Ovary (tissue), 3 donors: ENCODE measurements around the gene AFG3L2.

ENCODE experiments used
- POLR2A ChIP-seq: fragments of 450-650 bp; IDR thresholded peaks from one replicate; pipeline ENCODE4 v1.6.1; 2017; ENCODE audit warnings: antibody characterized with exemption, mild to moderate bottlenecking, moderate library complexity
- TF ChIP-seq, protein P1 (sequence below), 3 donors: fragments of 450-650 bp in 2 of 3; fragments of 200-600 bp in 1 of 3; IDR thresholded peaks; one replicate each; pipeline versions ENCODE4 v1.5.1 to v1.8.0; 2016 to 2022; ENCODE audit warnings: antibody characterized with exemption in 3 of 3, mild to moderate bottlenecking in 1 of 3
- donor health status: DM: no; HTN: no; CAD: no.

DNA sequence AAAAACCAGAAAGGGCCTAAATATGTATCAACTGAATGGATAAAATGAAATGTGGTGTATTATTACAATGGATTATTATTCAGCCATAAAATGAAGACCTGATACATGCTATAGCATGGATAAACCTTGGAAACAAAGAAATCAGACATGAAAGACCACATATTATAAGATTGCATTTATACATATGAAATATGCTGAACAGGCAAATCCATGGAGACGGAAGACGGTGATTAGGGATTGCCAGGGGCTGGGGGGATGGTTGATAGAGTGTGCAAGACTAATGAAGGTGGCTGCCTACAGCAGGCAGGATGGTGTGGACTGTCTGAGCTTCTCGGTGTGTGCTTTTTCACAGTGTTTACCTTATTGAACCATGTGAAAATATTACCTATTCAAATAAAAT, 11.4 kb upstream of the AFG3L2 start:
- TF ChIP-seq, protein P1, sequence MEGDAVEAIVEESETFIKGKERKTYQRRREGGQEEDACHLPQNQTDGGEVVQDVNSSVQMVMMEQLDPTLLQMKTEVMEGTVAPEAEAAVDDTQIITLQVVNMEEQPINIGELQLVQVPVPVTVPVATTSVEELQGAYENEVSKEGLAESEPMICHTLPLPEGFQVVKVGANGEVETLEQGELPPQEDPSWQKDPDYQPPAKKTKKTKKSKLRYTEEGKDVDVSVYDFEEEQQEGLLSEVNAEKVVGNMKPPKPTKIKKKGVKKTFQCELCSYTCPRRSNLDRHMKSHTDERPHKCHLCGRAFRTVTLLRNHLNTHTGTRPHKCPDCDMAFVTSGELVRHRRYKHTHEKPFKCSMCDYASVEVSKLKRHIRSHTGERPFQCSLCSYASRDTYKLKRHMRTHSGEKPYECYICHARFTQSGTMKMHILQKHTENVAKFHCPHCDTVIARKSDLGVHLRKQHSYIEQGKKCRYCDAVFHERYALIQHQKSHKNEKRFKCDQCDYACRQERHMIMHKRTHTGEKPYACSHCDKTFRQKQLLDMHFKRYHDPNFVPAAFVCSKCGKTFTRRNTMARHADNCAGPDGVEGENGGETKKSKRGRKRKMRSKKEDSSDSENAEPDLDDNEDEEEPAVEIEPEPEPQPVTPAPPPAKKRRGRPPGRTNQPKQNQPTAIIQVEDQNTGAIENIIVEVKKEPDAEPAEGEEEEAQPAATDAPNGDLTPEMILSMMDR (IDR thresholded peaks at IDR 0.05) = no peak
- TF ChIP-seq POLR2A = no peak
